ENCODE measurements around the gene RNF175.

DNA sequence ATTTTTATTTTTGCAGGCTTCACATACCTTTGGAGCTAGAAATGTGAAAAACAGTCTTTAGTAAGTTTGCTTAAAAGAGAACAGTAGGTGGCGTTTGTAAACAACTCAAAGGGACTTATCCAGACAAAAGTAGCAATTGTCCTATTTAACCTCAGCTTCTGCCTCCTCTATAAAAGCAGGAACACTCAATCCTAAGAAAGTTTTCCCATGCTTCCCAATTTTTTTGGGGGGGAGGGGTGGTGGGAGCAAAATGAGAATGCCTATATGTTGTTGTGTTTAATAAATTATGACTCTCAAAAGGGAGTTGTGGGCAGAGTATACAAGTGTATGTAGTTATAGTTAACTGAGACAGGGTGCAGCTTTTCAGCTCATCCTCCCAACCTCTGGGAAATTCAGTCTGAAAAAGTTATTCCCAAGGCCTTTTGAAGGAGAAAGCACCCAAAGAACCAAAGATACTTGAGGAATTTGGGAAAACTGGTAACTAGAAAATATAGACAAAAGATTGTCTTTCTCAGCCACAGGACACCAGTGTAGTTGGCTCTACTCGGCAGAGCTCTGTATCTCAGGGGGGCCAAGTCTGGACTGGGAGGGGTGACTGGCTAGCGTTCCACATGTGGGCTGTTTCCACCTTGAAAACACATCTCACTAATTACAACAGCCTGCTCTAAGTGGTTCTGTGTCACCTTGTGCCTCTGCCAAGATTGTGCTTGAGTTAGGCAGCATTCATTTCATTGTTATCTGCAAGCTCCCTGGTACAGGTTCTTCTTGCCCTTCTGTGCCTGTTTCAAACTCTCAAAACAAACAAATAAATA, 26.3 kb upstream of the RNF175 start:
- TF ChIP-seq, protein P1, sequence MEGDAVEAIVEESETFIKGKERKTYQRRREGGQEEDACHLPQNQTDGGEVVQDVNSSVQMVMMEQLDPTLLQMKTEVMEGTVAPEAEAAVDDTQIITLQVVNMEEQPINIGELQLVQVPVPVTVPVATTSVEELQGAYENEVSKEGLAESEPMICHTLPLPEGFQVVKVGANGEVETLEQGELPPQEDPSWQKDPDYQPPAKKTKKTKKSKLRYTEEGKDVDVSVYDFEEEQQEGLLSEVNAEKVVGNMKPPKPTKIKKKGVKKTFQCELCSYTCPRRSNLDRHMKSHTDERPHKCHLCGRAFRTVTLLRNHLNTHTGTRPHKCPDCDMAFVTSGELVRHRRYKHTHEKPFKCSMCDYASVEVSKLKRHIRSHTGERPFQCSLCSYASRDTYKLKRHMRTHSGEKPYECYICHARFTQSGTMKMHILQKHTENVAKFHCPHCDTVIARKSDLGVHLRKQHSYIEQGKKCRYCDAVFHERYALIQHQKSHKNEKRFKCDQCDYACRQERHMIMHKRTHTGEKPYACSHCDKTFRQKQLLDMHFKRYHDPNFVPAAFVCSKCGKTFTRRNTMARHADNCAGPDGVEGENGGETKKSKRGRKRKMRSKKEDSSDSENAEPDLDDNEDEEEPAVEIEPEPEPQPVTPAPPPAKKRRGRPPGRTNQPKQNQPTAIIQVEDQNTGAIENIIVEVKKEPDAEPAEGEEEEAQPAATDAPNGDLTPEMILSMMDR (IDR thresholded peaks at IDR 0.05), result peak in 6 of 7 experiments; percentile 12 to 56 (median 47)
- TF ChIP-seq POLR2A (IDR thresholded peaks at IDR 0.05), result no peak
